Sigmoid colon (tissue), 7 donors: ENCODE data around the gene CLDN15. TPM values are rescaled to one million over a fixed set of nuclear protein-coding genes. Genes with fewer than 3 reads are reported as not detected.

Experiments used
- DNase-seq: peaks from one replicate; pipeline ENCODE4 v3.0.0-alpha.2; 2019
- H3K27ac ChIP-seq, 4 donors: fragments of 200-600 bp; sonication (generic); one replicate each; pipeline ENCODE4 v1.5.1; 2016 to 2019; ENCODE audit warnings: mild to moderate bottlenecking in 1 of 4
- H3K27me3 ChIP-seq, 3 donors: fragments of 200-600 bp; sonication (generic); one replicate each; pipeline ENCODE4 v1.5.1; 2019; ENCODE audit warnings: mild to moderate bottlenecking in 1 of 3
- H3K36me3 ChIP-seq, 4 donors: fragments of 200-600 bp; sonication (generic); one replicate each; pipeline ENCODE4 v1.5.1; 2016 to 2019
- H3K4me1 ChIP-seq, 4 donors: fragments of 200-600 bp; sonication (generic); one replicate each; pipeline ENCODE4 v1.5.1; 2017 to 2019
- H3K4me3 ChIP-seq, 4 donors: fragments of 200-600 bp; sonication (generic); one replicate each; pipeline ENCODE4 v1.5.1; 2017 to 2019; ENCODE audit warnings: mild to moderate bottlenecking in 2 of 4, moderate library complexity in 1 of 4
- H3K9me3 ChIP-seq, 4 donors: fragments of 200-600 bp in 3 of 4; sonication (generic) in 3 of 4; one replicate each; pipeline versions ENCODE4 v1.5.1 to v1.6.1; 2013 to 2019
- CTCF ChIP-seq, 4 experiments: fragments of 450-650 bp in 3 of 4; fragments of 200-600 bp in 1 of 4; IDR thresholded peaks; one replicate each; pipeline ENCODE4 v1.5.1; 2016 to 2019; ENCODE audit warnings: antibody characterized with exemption in 4 of 4, mild to moderate bottlenecking in 3 of 4, moderate library complexity in 2 of 4
- EP300 ChIP-seq, 4 donors: sonication (generic); formaldehyde crosslinking; IDR thresholded peaks; one replicate each; pipeline ENCODE4 v1.6.1; 2017; ENCODE audit warnings: antibody characterized with exemption in 4 of 4
- POLR2A ChIP-seq, 2 donors: fragments of 450-650 bp; IDR thresholded peaks; one replicate each; pipeline ENCODE4 v1.6.1; 2016; ENCODE audit warnings: antibody characterized with exemption in 2 of 2, mild to moderate bottlenecking in 2 of 2, moderate library complexity in 2 of 2
- POLR2AphosphoS5 ChIP-seq, 4 donors: sonication (generic); formaldehyde crosslinking; IDR thresholded peaks; one replicate each; pipeline ENCODE4 v1.6.1; 2017; ENCODE audit warnings: antibody characterized with exemption in 4 of 4
- WGBS, 2 donors: extraction: QIAGEN DNeasy Blood & Tissue Kit; methylation state at CpG; one replicate each; pipeline ENCODE4 v1.1.7; 2013; 5-methylcytosine and 5-hydroxymethylcytosine counted together
- intact Hi-C: fragments of 100-400 bp; cut with DNase I; formaldehyde crosslinking; loops from one replicate; pipeline ENCODE4 v1.15.1; 2023
- polyA plus RNA-seq, 3 donors: library from polyadenylated mRNA; stranded (reverse); fragments of 200-250 nt; gene quantifications; one replicate each; pipeline ENCODE4 v1.2.3, GENCODE V29; 2013
- total RNA-seq, 4 donors: library from RNA; depleted of rRNA; stranded (reverse); fragments of >200 nt; gene quantifications; one replicate each; pipeline ENCODE4 v1.1.0, GENCODE V29; 2016
- donor health status: healthy with polysubstance abuse.
- donor health status: Bipolar disorder and iron deficiency.
- donor health status: healthy.

The CLDN15 gene
- total and polyA plus RNA-seq, 7 donors = 2.5 to 16.3 (median 4.9) TPM

- Histone ChIP-seq H3K4me1 (peaks cover 0 to 41% (median 26%) of the 10 kb centered on the region in 4 donors), H3K4me3 (peak within 1 kb of the TSS; percentile 60 to 91 (median 84)), H3K27me3 (no peaks in the 10 kb centered on the region), H3K9me3 (no peaks in the 10 kb centered on the region), H3K27ac (peak within 1 kb of the TSS; percentile 89 to 99 (median 96)), H3K36me3 (peaks cover 15 to 26% (median 17%) of the 10 kb centered on the region in 4 donors)
- intact Hi-C loops = loop anchor here (1.0 to 5.0 kb wide), 2 partner anchors 26 to 1837 kb away; partner anchors contain the start of genes BUD31, PDAP1 and ZNHIT1
- DNase-seq = peak; percentile 97
- peak; percentile 81 to 97 (median 92) for TF ChIP-seq CTCF (IDR thresholded peaks at IDR 0.05)
- TF ChIP-seq POLR2A (IDR thresholded peaks at IDR 0.05) = peak; percentile 64 to 87
- peak; percentile 87 to 97 (median 92) for TF ChIP-seq POLR2AphosphoS5 (IDR thresholded peaks at IDR 0.05)
- TF ChIP-seq EP300 (IDR thresholded peaks at IDR 0.05) = no peak
- WGBS, 2 donors = 0 to 1% methylated on average over 45 of the region's 45 CpGs
These were observed 7.0 kb upstream of the CLDN15 start, which contains the start of gene FIS1 for GRCh38 chr7:101244375-101245146. Gene FIS1, minus strand, starts transcription at chr7:101245081. Its CDS starts 77 bp downstream, at chr7:101245004.

GRCh38 chr7:101243646-101244374 is 6.2 kb upstream of the CLDN15 start:
- Histone ChIP-seq H3K36me3 (peaks cover 18 to 30% (median 21%) of the 10 kb centered on the region in 4 donors), H3K27ac (peak overlapping the region; percentile 89 to 99 (median 96)), H3K4me3 (peak overlapping the region; percentile 60 to 91 (median 84)), H3K9me3 (no peaks in the 10 kb centered on the region), H3K4me1 (peaks cover 0 to 42% (median 28%) of the 10 kb centered on the region in 4 donors), H3K27me3 (no peaks in the 10 kb centered on the region)
- TF ChIP-seq POLR2AphosphoS5 (IDR thresholded peaks at IDR 0.05) = peak in 1 of 4 donors; percentile 15
- TF ChIP-seq EP300 (IDR thresholded peaks at IDR 0.05) = no peak
- 15 to 22% methylated on average over 28 of the region's 28 CpGs for WGBS, 2 donors
- intact Hi-C loops = loop anchor here (1.0 to 5.0 kb wide), 2 partner anchors 26 to 1837 kb away; partner anchors contain the start of genes BUD31, PDAP1 and ZNHIT1
- no peak for DNase-seq

GRCh38 chr7:101241443-101242349 is 4.1 kb upstream of the CLDN15 start:
- Histone ChIP-seq H3K27ac (peak overlapping the region in 1 of 4 donors; percentile 22), H3K36me3 (peaks cover 19 to 46% (median 26%) of the 10 kb centered on the region in 4 donors), H3K9me3 (no peaks in the 10 kb centered on the region), H3K4me3 (no peak overlapping the region), H3K27me3 (no peaks in the 10 kb centered on the region), H3K4me1 (peaks cover 0 to 64% (median 45%) of the 10 kb centered on the region in 4 donors)
- intact Hi-C loops = loop anchor here (5.0 kb wide), 1 partner anchor 1834 kb away; the partner anchor contains the start of genes BUD31 and PDAP1
- TF ChIP-seq CTCF (IDR thresholded peaks at IDR 0.05) (no peak), POLR2AphosphoS5 (IDR thresholded peaks at IDR 0.05) (no peak), EP300 (IDR thresholded peaks at IDR 0.05) (no peak), POLR2A (IDR thresholded peaks at IDR 0.05) (no peak)
- 76 to 88% methylated on average over 16 of the region's 16 CpGs for WGBS, 2 donors
- no peak for DNase-seq

GRCh38 chr7:101241015-101241363 is 3.4 kb upstream of the CLDN15 start:
- H3K36me3 ChIP-seq = peaks cover 19 to 52% (median 27%) of the 10 kb centered on the region in 4 donors

More at GRCh38 chr7:101241015-101241363, 3.4 kb upstream of the CLDN15 start:
- no peak for TF ChIP-seq POLR2A (IDR thresholded peaks at IDR 0.05)
- no peak for TF ChIP-seq CTCF (IDR thresholded peaks at IDR 0.05)
- no peak for TF ChIP-seq POLR2AphosphoS5 (IDR thresholded peaks at IDR 0.05)
- H3K4me3 ChIP-seq = no peak overlapping the region
- H3K27me3 ChIP-seq = no peaks in the 10 kb centered on the region
- no peak overlapping the region for H3K27ac ChIP-seq
- WGBS, 2 donors = 90 to 92% methylated on average over 12 of the region's 12 CpGs
- H3K9me3 ChIP-seq = no peaks in the 10 kb centered on the region
- H3K4me1 ChIP-seq = peaks cover 0 to 58% (median 42%) of the 10 kb centered on the region in 4 donors
- intact Hi-C loops = loop anchor here (5.0 kb wide), 1 partner anchor 1834 kb away; the partner anchor contains the start of genes BUD31 and PDAP1
- DNase-seq = no peak
